Neural cell (in vitro differentiated cells): ENCODE results near the gene ELOVL2.

Source experiments
- CTCF ChIP-seq: fragments of 450-650 bp; IDR thresholded peaks from 2 replicates; pipeline ENCODE4 v1.5.1; 2014; ENCODE audit warnings: antibody characterized with exemption, mild to moderate bottlenecking, moderate library complexity; ENCODE audit not compliant: poor library complexity, severe bottlenecking
- EP300 ChIP-seq: fragments of 450-650 bp; conservative IDR thresholded peaks from 2 replicates; pipeline ENCODE4 v1.6.1; 2014; ENCODE audit warnings: antibody characterized with exemption, mild to moderate bottlenecking, moderate library complexity; ENCODE audit not compliant: poor library complexity, severe bottlenecking
- EZH2 ChIP-seq: fragments of 200-600, 300-800 bp; shearing (Covaris generic), sonication (generic); IDR thresholded peaks from 2 replicates; pipeline ENCODE4 v1.6.1; 2014; ENCODE audit warnings: antibody characterized with exemption, low read length, borderline replicate concordance, mild to moderate bottlenecking; ENCODE audit not compliant: insufficient read depth, poor library complexity, severe bottlenecking
- MXI1 ChIP-seq: fragments of 450-650 bp; conservative IDR thresholded peaks from 2 replicates; pipeline ENCODE4 v1.6.1; 2014; ENCODE audit warnings: antibody characterized with exemption, mild to moderate bottlenecking; ENCODE audit not compliant: poor library complexity, severe bottlenecking
- POLR2AphosphoS5 ChIP-seq: IDR thresholded peaks from 2 replicates; pipeline ENCODE4 v1.6.1; 2012
- RAD21 ChIP-seq: fragments of 450-650 bp; conservative IDR thresholded peaks from 2 replicates; pipeline ENCODE4 v1.6.1; 2014; ENCODE audit warnings: antibody characterized with exemption, mild to moderate bottlenecking, moderate library complexity
- REST ChIP-seq: IDR thresholded peaks from 2 replicates; pipeline ENCODE4 v1.6.1; 2012; ENCODE audit warnings: borderline replicate concordance
- SMC3 ChIP-seq: fragments of 450-650 bp; conservative IDR thresholded peaks from 2 replicates; pipeline ENCODE4 v1.6.1; 2014; ENCODE audit warnings: antibody characterized with exemption, mild to moderate bottlenecking, moderate library complexity; ENCODE audit not compliant: poor library complexity
- TAF1 ChIP-seq: IDR thresholded peaks from 2 replicates; pipeline ENCODE4 v1.6.1; 2012; ENCODE audit warnings: low read depth

- TF ChIP-seq SMC3 (no peak), EP300 (no peak), CTCF (no peak), POLR2AphosphoS5 (no peak), TAF1 (no peak), RAD21 (no peak), EZH2 (no peak), MXI1 (no peak), REST (no peak)
Measured at GRCh38 chr6:10995114-10995707, 48.9 kb downstream of the ELOVL2 start.
